ENCODE measurements around the gene RASSF3. TPM values are rescaled to one million over a fixed set of nuclear protein-coding genes. Genes with fewer than 3 reads are reported as not detected.
A peak's percentile ranks its signal among the peaks of the same experiment; 100 is the strongest.

Gene RASSF3
- total and polyA plus RNA-seq, 12 donors = 21.6 to 159 (median 82.4) TPM

- Histone ChIP-seq H3K36me3 (no peaks in the 10 kb centered on the region), H3K4me1 (peaks cover 6 to 58% (median 46%) of the 10 kb centered on the region in 9 donors), H3K27ac (no peak overlapping the region), H3K27me3 (no peaks in the 10 kb centered on the region), H3K9me3 (no peaks in the 10 kb centered on the region), H3K4me3 (no peak overlapping the region)
- intact Hi-C loops (cut with DNase I) = no loop called here
- DNase-seq (no peak), ATAC-seq (no peak)
- TF ChIP-seq, protein P1, sequence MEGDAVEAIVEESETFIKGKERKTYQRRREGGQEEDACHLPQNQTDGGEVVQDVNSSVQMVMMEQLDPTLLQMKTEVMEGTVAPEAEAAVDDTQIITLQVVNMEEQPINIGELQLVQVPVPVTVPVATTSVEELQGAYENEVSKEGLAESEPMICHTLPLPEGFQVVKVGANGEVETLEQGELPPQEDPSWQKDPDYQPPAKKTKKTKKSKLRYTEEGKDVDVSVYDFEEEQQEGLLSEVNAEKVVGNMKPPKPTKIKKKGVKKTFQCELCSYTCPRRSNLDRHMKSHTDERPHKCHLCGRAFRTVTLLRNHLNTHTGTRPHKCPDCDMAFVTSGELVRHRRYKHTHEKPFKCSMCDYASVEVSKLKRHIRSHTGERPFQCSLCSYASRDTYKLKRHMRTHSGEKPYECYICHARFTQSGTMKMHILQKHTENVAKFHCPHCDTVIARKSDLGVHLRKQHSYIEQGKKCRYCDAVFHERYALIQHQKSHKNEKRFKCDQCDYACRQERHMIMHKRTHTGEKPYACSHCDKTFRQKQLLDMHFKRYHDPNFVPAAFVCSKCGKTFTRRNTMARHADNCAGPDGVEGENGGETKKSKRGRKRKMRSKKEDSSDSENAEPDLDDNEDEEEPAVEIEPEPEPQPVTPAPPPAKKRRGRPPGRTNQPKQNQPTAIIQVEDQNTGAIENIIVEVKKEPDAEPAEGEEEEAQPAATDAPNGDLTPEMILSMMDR (IDR thresholded peaks at IDR 0.05) = no peak
These were observed 36.0 kb downstream of the RASSF3 start for GRCh38 chr12:64646318-64646717.

GRCh38 chr12:64649487-64649886 lies 39.2 kb downstream of the RASSF3 start:
- DNase-seq = no peak
- TF ChIP-seq, protein P1 (IDR thresholded peaks at IDR 0.05) = no peak
- H3K27me3 ChIP-seq = no peaks in the 10 kb centered on the region
- ATAC-seq = no peak
- peaks cover 6 to 66% (median 39%) of the 10 kb centered on the region in 9 donors for H3K4me1 ChIP-seq
- no peaks in the 10 kb centered on the region for H3K36me3 ChIP-seq
- H3K9me3 ChIP-seq = no peaks in the 10 kb centered on the region
- WGBS, 2 donors = 50 to 59% methylated on average over 6 of the region's 6 CpGs
- intact Hi-C loops (cut with DNase I) = no loop called here
- no peak overlapping the region for H3K4me3 ChIP-seq
- H3K27ac ChIP-seq = peak overlapping the region in 7 of 10 donors; percentile 34 to 73 (median 56)

DNA sequence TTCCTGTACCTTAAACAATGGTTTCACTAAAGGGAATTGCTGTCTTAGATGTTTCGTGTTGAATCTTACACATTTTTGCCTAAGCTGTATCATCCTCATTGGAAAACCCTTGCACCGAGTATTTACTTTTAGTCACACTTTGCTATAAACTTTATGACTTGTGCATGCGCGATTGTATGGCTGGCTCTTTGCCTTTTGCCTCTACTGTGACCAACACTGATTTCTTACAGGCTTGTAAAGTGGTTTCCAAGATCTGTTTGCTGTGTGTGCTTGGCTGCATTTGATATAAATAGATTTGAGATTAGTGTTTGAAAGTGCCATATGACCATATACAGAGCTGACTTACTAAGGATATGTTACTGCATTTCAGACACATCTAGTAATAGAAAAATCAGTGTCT lies 40.5 kb downstream of the RASSF3 start:
- TF ChIP-seq, protein P1 (IDR thresholded peaks at IDR 0.05) = no peak
- peak overlapping the region in 9 of 10 donors; percentile 11 to 73 (median 51) for H3K27ac ChIP-seq
- H3K36me3 ChIP-seq = no peaks in the 10 kb centered on the region
- H3K27me3 ChIP-seq = no peaks in the 10 kb centered on the region
- DNase-seq = no peak
- peak in 7 of 8 donors; percentile 27 to 72 (median 59) for ATAC-seq
- H3K4me1 ChIP-seq = peaks cover 6 to 65% (median 34%) of the 10 kb centered on the region in 9 donors
- no peaks in the 10 kb centered on the region for H3K9me3 ChIP-seq
- intact Hi-C loops (cut with DNase I) = loop anchor here in 1 of 10 donors (5.0 kb wide), 1 partner anchor 33 kb away; no protein-coding TSS in a partner anchor
- H3K4me3 ChIP-seq = peak overlapping the region in 1 of 10 donors; percentile 6
- WGBS, 2 donors = 28 to 44% methylated on average over 4 of the region's 4 CpGs

DNA sequence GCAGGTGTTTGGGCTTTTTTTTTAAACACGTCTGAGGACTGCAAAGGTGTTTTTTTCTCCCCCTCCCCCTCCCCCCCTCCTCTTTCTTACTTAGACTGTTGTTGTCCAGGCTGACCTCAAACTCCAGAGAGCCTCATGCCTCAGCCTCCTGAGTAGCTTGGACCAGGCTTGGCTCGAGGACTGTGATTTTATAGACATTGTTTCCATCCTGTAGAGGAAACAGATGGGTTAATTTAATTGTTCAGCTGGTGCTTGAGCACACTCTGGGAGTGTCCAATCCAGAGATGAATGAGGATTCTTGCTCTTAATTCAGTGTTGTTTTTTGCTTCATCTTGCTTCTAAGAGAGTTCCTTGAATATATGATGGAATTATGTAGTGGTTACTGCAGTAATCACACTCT lies 42.1 kb downstream of the RASSF3 start:
- WGBS, 2 donors = 70 to 75% methylated on average over 2 of the region's 2 CpGs
- Histone ChIP-seq H3K9me3 (no peaks in the 10 kb centered on the region), H3K27me3 (no peaks in the 10 kb centered on the region), H3K36me3 (no peaks in the 10 kb centered on the region), H3K27ac (peak overlapping the region in 1 of 10 donors; percentile 19), H3K4me1 (peaks cover 6 to 68% (median 44%) of the 10 kb centered on the region in 9 donors), H3K4me3 (no peak overlapping the region)
- ATAC-seq (no peak), DNase-seq (no peak)
- intact Hi-C loops (cut with DNase I) = loop anchor here in 1 of 10 donors (5.0 kb wide), 1 partner anchor 35 kb away; no protein-coding TSS in a partner anchor
- TF ChIP-seq, protein P1 (IDR thresholded peaks at IDR 0.05) = no peak

Data from heart right ventricle (tissue), 16 donors.